GM18868 (cell line): ENCODE data around the gene STOX2.

Experiments
- ATAC-seq: cut with Tn5 transposase; IDR thresholded peaks from one replicate; pipeline ENCODE4 v1.9.1; 2021; ENCODE audit warnings: mild to moderate bottlenecking, moderate library complexity; ENCODE audit not compliant: unreplicated experiment

STOX2 gene

GRCh38 chr4:183985786-183986185 is 80.7 kb downstream of the STOX2 start:
- no peak for ATAC-seq

- no peak for ATAC-seq
These were observed 81.3 kb downstream of the STOX2 start for GRCh38 chr4:183986291-183986970.

- ATAC-seq, result no peak
These were observed 82.2 kb downstream of the STOX2 start for GRCh38 chr4:183986971-183987946.

GRCh38 chr4:183987987-183988392 is 82.9 kb downstream of the STOX2 start:
- ATAC-seq, result no peak

GRCh38 chr4:183988874-183989273 is 83.8 kb downstream of the STOX2 start:
- ATAC-seq, result no peak

GRCh38 chr4:183989461-183989860 is 84.4 kb downstream of the STOX2 start:
- ATAC-seq, result no peak

- no peak for ATAC-seq
These were observed 84.8 kb downstream of the STOX2 start for GRCh38 chr4:183989931-183990330.

- ATAC-seq, result no peak
These were observed 88.6 kb downstream of the STOX2 start for GRCh38 chr4:183993676-183994075.

- no peak for ATAC-seq
These were observed 90.5 kb downstream of the STOX2 start for GRCh38 chr4:183995570-183995969.

- ATAC-seq, result no peak
These were observed 91.8 kb downstream of the STOX2 start for GRCh38 chr4:183996868-183997267.

GRCh38 chr4:183999435-183999834 is 94.3 kb downstream of the STOX2 start:
- ATAC-seq, result no peak

GRCh38 chr4:184000457-184001396 is 95.6 kb downstream of the STOX2 start:
- ATAC-seq, result no peak

- ATAC-seq, result no peak
These were observed 98.3 kb downstream of the STOX2 start for GRCh38 chr4:184003433-184003832.

- ATAC-seq, result no peak
These were observed 102.8 kb downstream of the STOX2 start for GRCh38 chr4:184007891-184008290.

GRCh38 chr4:184010696-184011095 is 105.6 kb downstream of the STOX2 start:
- ATAC-seq, result no peak

- no peak for ATAC-seq
These were observed 106.8 kb downstream of the STOX2 start for GRCh38 chr4:184011826-184012380.

GRCh38 chr4:184012937-184013336 is 107.8 kb downstream of the STOX2 start:
- no peak for ATAC-seq

- ATAC-seq, result no peak
These were observed 109.2 kb downstream of the STOX2 start for GRCh38 chr4:184014301-184014700.

- ATAC-seq, result no peak
These were observed 111.9 kb downstream of the STOX2 start for GRCh38 chr4:184016759-184017668.

- ATAC-seq, result no peak
These were observed 114.0 kb downstream of the STOX2 start for GRCh38 chr4:184019076-184019475.
